T-helper 1 cell treated with Interleukin-12 subunit alpha and Interleukin-12 subunit beta and Interleukin-4 antibody, amounts not matched to agents 30 μg/mL and 1 μg/mL, for 36 hours (primary cell): Measurements from ENCODE around the gene MSI2.

Experiments used
- H3K27ac Mint-ChIP-seq: one replicate; pipeline ENCODE4 v1.8.0; 2021; ENCODE audit warnings: mild to moderate bottlenecking, mixed read lengths
- H3K27me3 Mint-ChIP-seq: one replicate; pipeline ENCODE4 v1.8.0; 2021; ENCODE audit warnings: low read depth, mixed read lengths
- H3K36me3 Mint-ChIP-seq: one replicate; pipeline ENCODE4 v1.8.0; 2021; ENCODE audit warnings: low read depth, mixed read lengths
- H3K4me1 Mint-ChIP-seq: one replicate; pipeline ENCODE4 v1.8.0; 2021; ENCODE audit warnings: low read depth, mixed read lengths
- H3K4me3 Mint-ChIP-seq: one replicate; pipeline ENCODE4 v1.8.0; 2021; ENCODE audit warnings: mild to moderate bottlenecking, moderate library complexity, mixed read lengths
- H3K9me3 Mint-ChIP-seq: one replicate; pipeline ENCODE4 v1.8.0; 2021; ENCODE audit warnings: mixed read lengths

MSI2 gene

DNA sequence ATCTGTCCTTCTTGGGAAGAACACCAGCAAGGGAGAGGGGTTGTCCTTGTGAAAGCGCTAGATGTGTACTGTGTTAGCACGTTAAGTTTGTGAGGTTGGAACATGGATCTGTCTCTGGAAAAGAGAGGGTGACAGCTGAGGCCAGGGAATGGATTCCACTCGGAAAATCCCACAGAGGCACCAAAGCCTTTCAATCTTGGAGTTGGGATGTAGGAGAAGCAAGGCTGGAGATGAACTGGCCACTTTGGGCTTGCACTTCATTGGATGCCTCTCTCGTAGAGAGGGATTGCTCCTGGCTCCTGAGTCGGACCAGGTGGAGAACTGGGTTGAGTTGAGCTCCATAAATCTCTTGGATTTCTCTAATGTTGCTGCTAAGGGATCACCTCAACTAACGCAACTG, 421.5 kb downstream of the MSI2 start:
- H3K27ac Mint-ChIP-seq, result no peak overlapping the region
- no peaks in the 10 kb centered on the region for H3K27me3 Mint-ChIP-seq
- peaks cover 10% of the 10 kb centered on the region for H3K36me3 Mint-ChIP-seq
- H3K9me3 Mint-ChIP-seq, result no peaks in the 10 kb centered on the region
- no peak overlapping the region for H3K4me3 Mint-ChIP-seq
- peaks cover 5% of the 10 kb centered on the region for H3K4me1 Mint-ChIP-seq

DNA sequence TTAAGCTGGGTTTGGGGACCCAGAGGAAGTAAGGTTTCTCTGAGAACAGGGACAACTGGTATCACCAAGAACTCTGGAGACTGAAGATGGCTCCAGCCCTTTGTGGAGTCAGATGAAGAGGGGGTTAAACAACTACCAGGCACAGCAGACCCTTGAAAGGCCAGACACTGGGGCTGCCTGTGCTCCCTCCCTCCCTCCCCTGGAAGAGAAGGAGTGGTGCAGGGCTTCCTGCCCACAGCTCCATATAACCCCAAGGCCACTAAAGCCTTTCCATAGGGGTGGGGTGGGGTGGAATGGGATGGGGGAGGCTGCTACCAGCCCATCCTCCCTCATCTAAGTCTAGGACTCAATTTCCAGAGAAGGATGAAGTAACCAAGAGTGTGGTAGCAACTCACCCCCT, 422.1 kb downstream of the MSI2 start:
- no peak overlapping the region for H3K27ac Mint-ChIP-seq
- H3K27me3 Mint-ChIP-seq, result no peaks in the 10 kb centered on the region
- peaks cover 2% of the 10 kb centered on the region for H3K4me1 Mint-ChIP-seq
- peaks cover 14% of the 10 kb centered on the region for H3K36me3 Mint-ChIP-seq
- H3K4me3 Mint-ChIP-seq, result no peak overlapping the region
- H3K9me3 Mint-ChIP-seq, result no peaks in the 10 kb centered on the region

DNA sequence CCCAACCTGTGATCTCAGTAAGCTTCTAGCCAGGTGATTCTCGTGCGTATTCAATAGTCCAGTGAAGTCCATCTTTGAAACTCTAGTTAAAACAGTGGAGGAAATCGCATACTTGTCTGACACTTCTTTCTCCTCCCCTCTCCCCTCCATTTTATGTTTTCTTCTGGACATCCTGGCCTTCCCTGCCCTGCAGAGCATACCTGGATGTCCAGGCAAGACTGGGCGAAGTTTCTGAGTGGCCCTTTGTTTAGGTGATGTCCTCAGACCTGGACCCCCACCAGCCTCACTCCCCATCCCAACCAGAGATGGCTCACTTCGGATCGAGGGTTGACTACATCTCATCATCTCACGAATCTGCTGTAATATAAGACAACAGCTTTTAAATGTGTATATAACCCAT, 423.0 kb downstream of the MSI2 start:
- H3K27ac Mint-ChIP-seq, result no peak overlapping the region
- H3K9me3 Mint-ChIP-seq, result no peaks in the 10 kb centered on the region
- no peak overlapping the region for H3K4me3 Mint-ChIP-seq
- peaks cover 2% of the 10 kb centered on the region for H3K4me1 Mint-ChIP-seq
- H3K36me3 Mint-ChIP-seq, result peaks cover 14% of the 10 kb centered on the region
- no peaks in the 10 kb centered on the region for H3K27me3 Mint-ChIP-seq

DNA sequence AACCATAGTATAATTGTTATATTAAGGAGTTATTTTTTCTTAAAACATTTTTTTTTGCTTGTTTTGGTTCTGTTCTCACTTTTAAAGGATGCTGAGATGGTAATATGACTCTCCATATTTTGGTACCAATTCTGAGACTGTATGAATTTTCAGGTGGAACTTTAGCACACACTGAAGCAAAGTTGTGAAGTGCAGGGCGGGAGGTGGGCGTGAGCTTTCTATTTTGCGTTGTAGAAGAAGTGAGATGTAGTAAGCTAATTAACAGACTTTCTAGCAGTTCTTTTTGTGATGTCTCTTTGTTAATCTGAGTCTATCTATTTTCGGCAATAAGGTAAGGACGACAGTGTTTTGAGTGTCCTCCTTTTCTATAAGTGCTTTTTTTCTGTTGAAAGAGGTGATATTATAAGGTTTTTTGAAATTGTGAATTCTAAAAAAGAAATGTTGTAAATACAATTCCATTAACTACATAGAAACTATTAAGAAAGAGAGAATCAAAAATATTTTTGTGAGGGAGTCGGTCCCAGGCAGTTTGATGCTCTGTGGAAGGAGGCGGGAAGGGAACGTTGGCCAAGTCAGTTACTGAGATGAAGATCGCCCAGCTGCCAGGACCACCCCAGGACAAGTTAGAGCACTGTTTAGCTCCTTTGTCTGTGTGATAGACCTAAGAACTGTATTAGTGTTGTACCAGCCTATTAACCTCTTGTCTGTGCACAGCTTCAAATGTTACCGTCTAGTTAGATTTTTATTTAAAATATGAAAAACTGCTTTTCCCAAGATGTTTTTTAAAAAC, 423.8 kb downstream of the MSI2 start:
- H3K36me3 Mint-ChIP-seq, result peaks cover 12% of the 10 kb centered on the region
- H3K27me3 Mint-ChIP-seq, result no peaks in the 10 kb centered on the region
- H3K27ac Mint-ChIP-seq, result no peak overlapping the region
- H3K4me1 Mint-ChIP-seq, result no peaks in the 10 kb centered on the region
- H3K4me3 Mint-ChIP-seq, result no peak overlapping the region
- H3K9me3 Mint-ChIP-seq, result no peaks in the 10 kb centered on the region

DNA sequence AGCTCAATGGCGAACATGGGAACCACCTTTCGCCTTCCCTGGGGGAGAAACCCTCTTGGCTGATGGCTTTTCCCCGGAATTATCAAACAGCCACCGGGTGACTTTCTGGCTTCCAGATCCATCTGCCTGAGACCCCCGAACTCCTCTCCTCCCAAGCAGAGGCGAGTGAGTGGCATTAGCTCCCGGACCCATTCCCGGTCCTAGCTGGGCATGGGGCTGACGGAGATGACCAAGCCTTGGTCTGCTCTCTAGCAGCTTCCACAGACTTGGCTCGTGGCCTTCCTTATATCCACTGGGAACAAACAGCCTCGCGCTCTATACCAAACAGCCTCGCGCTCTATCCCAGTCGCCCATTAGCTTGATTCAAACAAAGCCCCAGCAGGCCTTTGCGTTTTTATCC, 426.4 kb downstream of the MSI2 start:
- Mint-ChIP-seq H3K4me3 (no peak overlapping the region), H3K4me1 (no peaks in the 10 kb centered on the region), H3K27me3 (peaks cover 6% of the 10 kb centered on the region), H3K9me3 (no peaks in the 10 kb centered on the region), H3K36me3 (peaks cover 7% of the 10 kb centered on the region), H3K27ac (no peak overlapping the region)

DNA sequence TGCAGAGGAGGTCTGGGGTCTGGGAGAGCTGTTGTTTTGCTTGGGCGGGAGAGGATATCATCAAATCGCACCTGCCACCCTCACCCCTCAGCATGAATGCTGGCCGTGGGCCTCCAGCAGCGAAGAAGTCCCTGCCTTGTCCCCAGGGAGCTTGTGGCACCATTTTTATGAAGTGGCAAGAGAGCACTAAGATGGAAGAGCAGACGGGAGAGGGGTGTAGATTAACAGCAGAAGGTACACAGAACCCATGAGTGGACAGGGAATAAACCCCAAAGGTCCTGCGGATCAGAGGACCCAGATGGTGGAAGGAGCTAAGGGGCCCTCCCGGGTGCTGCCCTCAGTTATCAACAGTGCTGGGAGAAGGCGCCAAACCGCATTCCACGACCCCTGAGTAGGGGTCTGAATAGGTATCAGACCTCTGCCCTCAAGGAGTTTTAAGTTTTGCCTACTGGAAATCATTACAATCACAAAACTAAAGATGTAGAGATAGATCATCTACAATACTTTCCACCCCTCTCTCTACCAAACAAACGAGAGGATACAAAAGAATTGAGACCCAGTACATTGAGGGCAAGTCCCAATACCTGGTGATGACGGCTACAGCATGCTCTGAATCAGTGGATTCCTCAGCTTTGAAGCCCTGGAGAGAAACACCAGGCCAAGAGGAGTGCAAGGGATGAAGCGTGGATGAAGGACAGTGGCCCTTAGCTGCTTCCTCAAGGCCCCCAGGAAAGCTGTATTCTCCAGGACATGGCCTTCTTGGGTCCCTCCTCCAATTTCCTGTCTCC, 428.6 kb downstream of the MSI2 start:
- Mint-ChIP-seq H3K4me1 (no peaks in the 10 kb centered on the region), H3K27me3 (peaks cover 11% of the 10 kb centered on the region)

DNA sequence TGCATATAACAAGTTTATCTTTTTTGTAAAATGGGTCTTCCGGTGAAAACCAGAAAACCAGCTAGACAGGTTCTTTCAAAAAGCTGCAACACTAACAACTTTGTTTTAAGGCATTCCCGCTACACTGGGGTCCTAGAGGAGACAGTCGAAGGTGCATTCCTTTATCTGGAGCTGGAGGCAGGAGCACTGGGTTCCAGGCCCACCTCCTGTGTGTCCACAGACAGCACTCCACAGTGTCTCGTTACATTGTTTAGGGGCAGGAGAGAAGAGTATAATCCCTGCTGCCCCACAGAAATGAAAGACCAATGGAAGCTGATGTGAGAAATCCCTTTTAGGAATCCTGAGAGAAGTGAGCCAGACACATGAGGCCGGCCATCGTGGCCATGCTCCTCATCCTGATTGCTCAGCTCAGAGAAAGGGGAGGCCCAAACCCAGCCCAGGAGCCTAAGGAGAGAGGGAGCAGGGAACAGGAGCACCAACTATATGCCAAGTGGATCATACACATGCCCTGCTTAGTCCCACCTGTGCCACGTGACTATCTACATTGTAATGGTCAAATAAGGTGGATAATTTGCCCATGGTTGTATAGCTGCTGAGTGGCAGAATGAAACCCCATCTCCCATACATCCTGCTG, 429.3 kb downstream of the MSI2 start:
- H3K27ac Mint-ChIP-seq, result no peak overlapping the region
- no peaks in the 10 kb centered on the region for H3K4me1 Mint-ChIP-seq
- peaks cover 11% of the 10 kb centered on the region for H3K27me3 Mint-ChIP-seq
- no peak overlapping the region for H3K4me3 Mint-ChIP-seq
- H3K36me3 Mint-ChIP-seq, result peaks cover 4% of the 10 kb centered on the region
- no peaks in the 10 kb centered on the region for H3K9me3 Mint-ChIP-seq

More for the DNA sequence above, 428.6 kb downstream of the MSI2 start:
- no peaks in the 10 kb centered on the region for H3K9me3 Mint-ChIP-seq
- H3K27ac Mint-ChIP-seq, result no peak overlapping the region
- peaks cover 4% of the 10 kb centered on the region for H3K36me3 Mint-ChIP-seq
- H3K4me3 Mint-ChIP-seq, result no peak overlapping the region

DNA sequence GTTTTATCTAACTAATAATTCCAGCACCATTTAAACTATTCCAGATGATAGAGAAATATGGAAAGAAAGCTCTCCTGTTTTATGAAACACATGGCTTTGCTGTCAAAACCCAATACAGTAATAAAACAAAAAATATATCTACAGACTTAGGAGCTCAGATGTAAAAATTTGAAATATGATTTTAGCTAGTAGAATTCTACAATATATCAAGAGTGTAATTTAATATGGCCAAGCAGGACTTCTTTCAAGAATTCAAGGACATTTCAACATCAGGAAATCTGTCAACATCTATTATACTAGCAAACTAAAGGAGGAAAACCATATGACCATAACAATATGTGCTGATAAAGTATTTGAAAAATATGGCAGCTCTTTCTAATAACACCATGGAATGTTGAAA, 431.3 kb downstream of the MSI2 start:
- Mint-ChIP-seq H3K9me3 (peaks cover 4% of the 10 kb centered on the region), H3K27me3 (peaks cover 14% of the 10 kb centered on the region), H3K4me3 (no peak overlapping the region), H3K4me1 (peaks cover 4% of the 10 kb centered on the region), H3K36me3 (peaks cover 8% of the 10 kb centered on the region), H3K27ac (no peak overlapping the region)

DNA sequence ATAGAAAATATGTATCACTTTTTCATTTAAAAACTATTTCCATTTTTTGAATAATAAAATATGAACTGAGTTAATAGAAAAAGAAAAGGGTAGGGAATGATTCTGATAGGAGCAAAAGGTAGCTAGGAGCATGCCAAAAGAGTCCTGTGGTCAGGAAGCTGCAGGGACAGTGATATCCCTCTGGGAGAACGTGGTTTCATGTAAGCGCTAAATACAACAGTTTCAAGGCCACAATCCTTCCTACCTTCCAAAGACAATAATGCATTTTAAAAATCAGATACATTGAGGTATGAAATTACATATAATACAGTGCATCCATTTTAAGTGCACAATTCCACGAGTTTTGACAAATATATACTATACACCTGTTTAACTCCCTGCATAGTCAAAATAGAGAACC, 432.9 kb downstream of the MSI2 start:
- Mint-ChIP-seq H3K36me3 (peaks cover 11% of the 10 kb centered on the region), H3K4me3 (no peak overlapping the region), H3K9me3 (peaks cover 11% of the 10 kb centered on the region), H3K4me1 (peaks cover 12% of the 10 kb centered on the region), H3K27me3 (peaks cover 14% of the 10 kb centered on the region), H3K27ac (no peak overlapping the region)

DNA sequence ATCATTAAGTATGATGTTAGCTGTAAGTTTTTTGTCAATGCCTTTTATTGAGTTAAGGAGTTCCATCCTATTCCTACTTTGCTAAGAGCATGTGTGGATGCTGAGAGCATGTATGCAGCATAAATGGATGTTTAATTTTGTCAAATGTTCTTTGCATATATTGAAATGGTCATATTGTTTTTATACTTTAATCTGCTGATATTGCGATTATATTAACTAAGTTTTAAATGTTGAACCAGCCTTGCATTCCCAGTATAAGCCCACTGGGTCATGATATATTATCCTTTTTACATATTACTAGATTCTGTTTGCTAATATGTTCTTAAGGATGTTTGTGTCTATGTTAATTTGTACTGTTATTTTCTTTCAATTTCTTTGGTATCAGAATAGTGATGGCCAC, 435.6 kb downstream of the MSI2 start:
- Mint-ChIP-seq H3K9me3 (peaks cover 22% of the 10 kb centered on the region), H3K36me3 (peaks cover 11% of the 10 kb centered on the region), H3K4me1 (peaks cover 12% of the 10 kb centered on the region), H3K4me3 (no peak overlapping the region), H3K27me3 (peaks cover 8% of the 10 kb centered on the region), H3K27ac (no peak overlapping the region)

DNA sequence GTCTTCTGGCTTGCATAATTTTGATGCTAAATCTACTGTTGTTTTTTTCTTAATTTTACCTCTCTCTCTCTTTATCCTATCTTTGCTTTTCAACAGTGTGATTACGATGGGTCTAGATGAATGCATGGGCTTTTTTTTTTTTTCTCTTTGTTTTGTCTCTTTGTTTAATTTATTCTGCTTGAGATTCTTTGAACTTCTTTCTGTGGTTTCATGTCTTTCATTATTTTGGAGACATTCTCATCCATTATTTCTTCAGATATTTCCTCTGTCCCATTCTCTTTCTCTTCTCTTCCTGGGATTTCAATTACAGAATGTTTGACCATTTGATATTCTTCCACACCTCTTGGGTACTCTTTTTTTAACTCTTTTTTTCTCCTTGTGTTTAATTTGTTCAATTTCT, 436.4 kb downstream of the MSI2 start:
- Mint-ChIP-seq H3K4me3 (peak overlapping the region; percentile 29), H3K9me3 (peaks cover 22% of the 10 kb centered on the region), H3K36me3 (peaks cover 11% of the 10 kb centered on the region), H3K27ac (peak overlapping the region; percentile 47), H3K27me3 (peaks cover 8% of the 10 kb centered on the region), H3K4me1 (peaks cover 12% of the 10 kb centered on the region)

DNA sequence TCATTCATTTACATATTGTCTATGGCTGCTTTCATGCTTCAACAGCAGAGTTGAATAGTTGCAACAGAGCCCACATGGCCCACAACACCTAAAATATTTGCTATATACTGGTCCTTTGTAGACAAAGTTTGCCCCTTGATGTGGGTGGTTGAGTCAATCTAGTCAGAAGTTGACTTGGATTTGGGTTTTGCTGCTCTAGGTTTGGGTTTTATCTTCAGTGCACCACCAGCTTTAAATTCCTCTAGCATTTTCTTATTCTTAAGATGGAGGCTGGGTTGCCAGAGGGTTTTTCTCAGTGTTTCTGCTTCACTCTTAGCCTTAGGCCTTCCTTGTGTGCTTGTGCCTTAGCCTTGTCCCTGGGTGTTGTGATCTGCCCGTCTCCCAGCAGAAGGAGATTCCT, 437.7 kb downstream of the MSI2 start:
- H3K9me3 Mint-ChIP-seq, result peaks cover 22% of the 10 kb centered on the region
- H3K36me3 Mint-ChIP-seq, result peaks cover 11% of the 10 kb centered on the region
- no peak overlapping the region for H3K27ac Mint-ChIP-seq
- peaks cover 3% of the 10 kb centered on the region for H3K27me3 Mint-ChIP-seq
- peaks cover 12% of the 10 kb centered on the region for H3K4me1 Mint-ChIP-seq
- H3K4me3 Mint-ChIP-seq, result no peak overlapping the region

DNA sequence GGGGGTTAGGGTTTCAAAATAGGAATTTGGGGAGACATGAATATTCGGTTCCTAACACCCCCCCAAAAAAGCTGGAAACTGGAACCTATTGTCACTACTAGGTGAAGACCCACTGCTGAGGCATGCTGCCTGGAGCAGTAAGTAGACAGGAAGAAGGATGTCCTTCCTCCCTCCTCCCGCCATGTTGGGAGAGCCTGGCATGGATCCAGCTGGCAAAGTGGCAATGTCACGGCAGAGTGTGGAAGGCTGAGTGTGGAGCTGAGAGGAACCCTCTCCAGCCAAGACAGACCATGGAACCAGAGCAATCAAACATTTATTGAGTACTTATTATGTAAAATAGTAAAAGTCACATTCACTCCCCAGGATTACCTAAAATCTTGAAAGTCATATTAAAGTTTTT, 439.7 kb downstream of the MSI2 start:
- no peak overlapping the region for H3K4me3 Mint-ChIP-seq

DNA sequence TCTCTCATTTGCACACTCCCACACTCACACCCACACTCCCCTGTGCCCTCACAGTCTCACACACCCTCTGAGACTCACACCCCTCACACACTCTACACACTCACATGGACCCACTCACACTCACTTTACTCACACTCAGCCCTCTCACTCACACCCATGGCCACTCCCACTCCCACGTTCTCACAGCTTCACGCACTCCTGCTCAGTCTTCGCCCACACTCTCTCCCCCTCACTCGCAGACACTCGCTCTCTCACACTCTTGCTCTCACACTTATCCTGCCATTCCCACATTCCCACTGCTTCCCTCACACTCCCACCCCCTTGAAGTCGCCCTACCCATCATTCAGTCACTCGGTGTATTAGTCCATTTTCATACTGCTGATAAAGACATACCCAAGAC, 440.9 kb downstream of the MSI2 start:
- H3K4me1 Mint-ChIP-seq, result peaks cover 15% of the 10 kb centered on the region
- H3K9me3 Mint-ChIP-seq, result peaks cover 22% of the 10 kb centered on the region
- H3K4me3 Mint-ChIP-seq, result no peak overlapping the region

More for the DNA sequence above, 439.7 kb downstream of the MSI2 start:
- H3K4me1 Mint-ChIP-seq, result peaks cover 15% of the 10 kb centered on the region
- H3K36me3 Mint-ChIP-seq, result peaks cover 11% of the 10 kb centered on the region
- H3K9me3 Mint-ChIP-seq, result peaks cover 22% of the 10 kb centered on the region
- peaks cover 2% of the 10 kb centered on the region for H3K27me3 Mint-ChIP-seq
- H3K27ac Mint-ChIP-seq, result no peak overlapping the region

More for the DNA sequence above, 440.9 kb downstream of the MSI2 start:
- Mint-ChIP-seq H3K27ac (no peak overlapping the region), H3K27me3 (no peaks in the 10 kb centered on the region), H3K36me3 (peaks cover 11% of the 10 kb centered on the region)
